H1 (cell line): ENCODE results near the gene ME3. TPM values are rescaled to one million over a fixed set of nuclear protein-coding genes. Genes with fewer than 3 reads are reported as not detected.
A peak's percentile ranks its signal among the peaks of the same experiment; 100 is the strongest.

Experiments
- CTCF ChIA-PET: fragments of 300-600 bp; sonication (Branson Sonifier 250); formaldehyde crosslinking; loops from one replicate; lab custom pipeline; 2021; ENCODE audit not compliant: partially characterized antibody; lab: Charles Lee
- POLR2A ChIA-PET: fragments of 300-600 bp; sonication (Branson Sonifier 250); formaldehyde crosslinking; loops from one replicate; lab custom pipeline; 2021; ENCODE audit warnings: inconsistent platforms; ENCODE audit not compliant: partially characterized antibody; lab: Charles Lee
- DNase-seq, 2 experiments: peaks; one replicate each; pipeline versions ENCODE4 v3.0.0 to v3.0.0-alpha.2; 2010 to 2022; ENCODE audit warnings: low spot score in 2 of 2, low read depth in 1 of 2, mixed read lengths in 1 of 2
- FAIRE-seq: peaks from 2 replicates; lab custom pipeline; 2011; peaks lifted over from hg19 to GRCh38; lab: Jason Lieb, UNC
- H2AFZ ChIP-seq: 2 replicates; pipeline ENCODE4 v1.8.1; 2012; ENCODE audit warnings: low read length, inconsistent platforms
- H2AK5ac ChIP-seq: 2 replicates; pipeline ENCODE4 v1.6.1; 2013; ENCODE audit warnings: low read depth, low read length
- H2BK120ac ChIP-seq: replicated peaks from 2 replicates; pipeline ENCODE3; 2013; ENCODE audit warnings: low read depth, low read length, inconsistent platforms
- H2BK12ac ChIP-seq: 2 replicates; pipeline ENCODE4 v1.6.1; 2013; ENCODE audit warnings: low read depth, low read length
- H2BK15ac ChIP-seq: 2 replicates; pipeline ENCODE4 v1.6.1; 2013; ENCODE audit warnings: low read length
- H2BK20ac ChIP-seq: 2 replicates; pipeline ENCODE4 v1.6.1; 2013; ENCODE audit warnings: low read length
- H2BK5ac ChIP-seq: 2 replicates; pipeline ENCODE4 v1.6.1; 2013; ENCODE audit warnings: low read depth, low read length
- H3K14ac ChIP-seq: 2 replicates; pipeline ENCODE4 v1.6.1; 2013; ENCODE audit warnings: inconsistent platforms; ENCODE audit not compliant: insufficient read length
- H3K18ac ChIP-seq: 2 replicates; pipeline ENCODE4 v1.6.1; 2013; ENCODE audit warnings: low read length; ENCODE audit errors: extremely low read depth
- H3K23ac ChIP-seq: 2 replicates; pipeline ENCODE4 v1.6.1; 2013; ENCODE audit warnings: inconsistent platforms; ENCODE audit not compliant: insufficient read length
- H3K23me2 ChIP-seq: 2 replicates; pipeline ENCODE4 v1.6.1; 2013; ENCODE audit warnings: low read depth, low read length
- H3K27ac ChIP-seq: 2 replicates; pipeline ENCODE4 v1.6.1; 2011; ENCODE audit warnings: low read depth, low read length, inconsistent platforms
- H3K27me3 ChIP-seq, 4 experiments: replicated peaks in 1 of 4; 1 replicate in 1 of 4; 2 replicates in 3 of 4; pipeline versions ENCODE4 v1.6.1 to v1.8.1; 2011 to 2013; ENCODE audit warnings: low read length in 3 of 4, mild to moderate bottlenecking in 3 of 4, inconsistent platforms in 2 of 4, mixed read lengths in 2 of 4, moderate library complexity in 1 of 4; ENCODE audit not compliant: control insufficient read depth in 3 of 4, insufficient read depth in 3 of 4; ENCODE audit errors: extremely low read depth in 1 of 4
- H3K36me3 ChIP-seq, 4 experiments: 2 replicates each; pipeline versions ENCODE4 v1.6.1 to v1.8.1; 2011 to 2013; ENCODE audit warnings: mild to moderate bottlenecking in 4 of 4, low read length in 3 of 4, moderate library complexity in 2 of 4, control low read depth in 1 of 4, inconsistent platforms in 1 of 4; ENCODE audit not compliant: insufficient read depth in 4 of 4, control insufficient read depth in 2 of 4
- H3K4ac ChIP-seq: replicated peaks from 2 replicates; pipeline ENCODE3; 2013; ENCODE audit warnings: low read length, low read depth, mixed read lengths, inconsistent platforms; ENCODE audit not compliant: insufficient read length
- H3K4me1 ChIP-seq, 4 experiments: replicated peaks in 1 of 4; 1 replicate in 1 of 4; 2 replicates in 3 of 4; pipeline versions ENCODE4 v1.6.1 to v1.8.1; 2011 to 2013; ENCODE audit warnings: low read length in 3 of 4, inconsistent platforms in 2 of 4, mixed read lengths in 1 of 4; ENCODE audit not compliant: insufficient read depth in 4 of 4, control insufficient read depth in 3 of 4
- H3K4me2 ChIP-seq, 2 experiments: 2 replicates each; pipeline versions ENCODE4 v1.6.1 to v1.8.1; 2011 to 2013; ENCODE audit warnings: low read depth in 2 of 2, low read length in 2 of 2, control low read depth in 1 of 2, inconsistent platforms in 1 of 2, mild to moderate bottlenecking in 1 of 2; ENCODE audit not compliant: insufficient read depth in 1 of 2
- H3K4me3 ChIP-seq, 4 experiments: fragments of 200-600, 300-600 bp in 1 of 4; sonication (generic), shearing (Covaris generic), sonication (Bioruptor Twin) in 1 of 4; 2 replicates each; pipeline versions ENCODE4 v1.5.1 to v1.8.1; 2011 to 2016; ENCODE audit warnings: low read length in 4 of 4, low read depth in 3 of 4, control low read depth in 2 of 4, inconsistent platforms in 2 of 4, mild to moderate bottlenecking in 2 of 4, mixed read lengths in 1 of 4, moderate library complexity in 1 of 4; ENCODE audit not compliant: insufficient read depth in 2 of 4; ENCODE audit errors: extremely low read depth in 1 of 4
- H3K56ac ChIP-seq: replicated peaks from 2 replicates; pipeline ENCODE3; 2013; ENCODE audit warnings: low read depth, mild to moderate bottlenecking, mixed read lengths, low read length, inconsistent platforms; ENCODE audit not compliant: insufficient read length
- H3K79me1 ChIP-seq: 2 replicates; pipeline ENCODE4 v1.6.1; 2013; ENCODE audit warnings: low read depth, low read length, control low read depth
- H3K79me2 ChIP-seq, 2 experiments: 2 replicates each; pipeline versions ENCODE4 v1.6.1 to v1.8.1; 2012 to 2013; ENCODE audit warnings: low read length in 2 of 2, mild to moderate bottlenecking in 2 of 2, inconsistent platforms in 1 of 2; ENCODE audit not compliant: insufficient read depth in 2 of 2, control insufficient read depth in 1 of 2
- H3K9ac ChIP-seq, 4 experiments: replicated peaks in 1 of 4; 1 replicate in 1 of 4; 2 replicates in 3 of 4; pipeline versions ENCODE4 v1.6.1 to v1.8.1; 2011 to 2013; ENCODE audit warnings: low read depth in 3 of 4, low read length in 3 of 4, control low read depth in 2 of 4, mild to moderate bottlenecking in 2 of 4, moderate library complexity in 2 of 4, inconsistent platforms in 1 of 4; ENCODE audit errors: extremely low read depth in 1 of 4
- H3K9me3 ChIP-seq, 2 experiments: 2 replicates each; pipeline versions ENCODE4 v1.6.1 to v1.8.1; 2012 to 2013; ENCODE audit warnings: mild to moderate bottlenecking in 2 of 2, moderate library complexity in 2 of 2, control low read depth in 1 of 2, inconsistent platforms in 1 of 2, low read depth in 1 of 2, low read length in 1 of 2, mixed read lengths in 1 of 2; ENCODE audit not compliant: insufficient read depth in 2 of 2
- H4K20me1 ChIP-seq, 2 experiments: replicated peaks in 1 of 2; 2 replicates each; pipeline versions ENCODE3 to v1.8.1; 2011 to 2013; ENCODE audit warnings: inconsistent platforms in 2 of 2, low read length in 2 of 2, mild to moderate bottlenecking in 1 of 2; ENCODE audit not compliant: insufficient read depth in 2 of 2, control insufficient read depth in 1 of 2
- H4K5ac ChIP-seq: 2 replicates; pipeline ENCODE4 v1.6.1; 2013; ENCODE audit warnings: low read length, low read depth, mixed read lengths, inconsistent platforms; ENCODE audit not compliant: insufficient read length
- H4K8ac ChIP-seq: 2 replicates; pipeline ENCODE4 v1.8.0; 2013; ENCODE audit warnings: mild to moderate bottlenecking, moderate library complexity, low read length, inconsistent platforms; ENCODE audit not compliant: insufficient read depth; ENCODE audit errors: extremely low read depth
- H4K91ac ChIP-seq: replicated peaks from 2 replicates; pipeline ENCODE3; 2013; ENCODE audit warnings: low read length, mixed read lengths, inconsistent platforms; ENCODE audit not compliant: insufficient read length
- MAFK ChIP-seq: IDR thresholded peaks from 2 replicates; pipeline ENCODE4 v1.6.1; 2012; ENCODE audit warnings: low read depth, mild to moderate bottlenecking, improper control_type of control experiment, low read length
- NRF1 ChIP-seq: IDR thresholded peaks from 2 replicates; pipeline ENCODE4 v1.6.1; 2011; ENCODE audit warnings: mild to moderate bottlenecking, low read depth, low read length, improper control_type of control experiment
- WGBS, 2 experiments: shearing (Covaris generic) in 1 of 2; methylation state at CpG; one replicate each; pipeline versions ENCODE4 v1.1.6 to v1.1.7; 2013 to 2015; ENCODE audit warnings: low lambda C conversion rate in 2 of 2, mixed read lengths in 2 of 2, inconsistent platforms in 1 of 2, low coverage in 1 of 2, missing lambda C conversion rate in 1 of 2; ENCODE audit not compliant: insufficient replicate concordance in 2 of 2, insufficient coverage in 1 of 2, insufficient read length in 1 of 2; ENCODE audit errors: extremely low coverage in 1 of 2, missing lambda C conversion rate in 1 of 2; 5-methylcytosine and 5-hydroxymethylcytosine counted together
- polyA plus RNA-seq, 7 experiments: library from polyadenylated mRNA; depleted of rRNA in 3 of 7; stranded (reverse) in 5 of 7; unstranded in 2 of 7; fragments of >200 nt in 5 of 7; fragments of 200-250 nt in 2 of 7; gene quantifications; 1 replicate in 5 of 7; 2 replicates in 1 of 7; 4 replicates in 1 of 7; pipeline versions ENCODE4 v1.2.1 to v1.2.3, GENCODE V29; 2011 to 2013; ENCODE audit warnings: missing spikeins in 2 of 7, mixed read lengths in 2 of 7
- total RNA-seq: library from RNA; stranded (reverse); fragmentation: NEBNext Ultra II Directional; extraction: Animal tissue kit (Norgen Biotek cat#: 25700); gene quantifications from 2 replicates; pipeline ENCODE4 v1.2.1, GENCODE V29; 2021

The ME3 gene
- total and polyA plus RNA-seq, 2 of the 8 experiments (the other 6 are each of a cell fraction or from before 2014, with no cell fraction given), result 1.5 to 2.8 TPM

DNA sequence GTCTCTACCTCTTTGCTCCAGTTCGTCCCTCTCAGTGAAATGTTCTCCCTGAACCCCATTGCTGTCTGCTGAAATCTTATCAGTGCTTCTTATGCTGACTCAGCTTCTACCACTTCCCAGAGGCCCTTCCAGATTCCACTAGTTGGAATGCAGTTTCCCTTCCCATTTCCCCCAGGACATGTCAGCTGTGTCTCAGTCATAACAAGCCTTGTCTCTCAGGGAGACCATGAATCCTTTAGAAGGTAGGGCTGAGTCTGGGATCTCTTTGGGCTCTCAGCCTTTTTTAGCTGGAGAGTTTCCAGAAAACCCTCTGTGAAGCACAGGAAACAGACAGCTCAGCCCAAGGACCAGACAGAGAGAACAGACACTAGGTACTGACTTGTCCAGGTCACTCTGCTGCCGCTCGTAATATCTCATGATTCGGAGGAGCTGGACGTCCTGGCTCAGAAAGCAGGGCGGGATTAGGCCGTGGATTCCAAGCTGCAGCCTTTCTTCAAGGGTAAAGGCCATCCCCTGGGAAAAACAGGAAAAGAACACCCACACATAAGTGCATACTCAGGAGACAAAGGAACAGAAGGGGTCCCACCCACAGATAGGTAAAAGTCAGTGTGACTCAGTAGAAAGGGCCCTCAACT, 113.0 kb downstream of the ME3 start:
- POLR2A ChIA-PET, result interaction anchor here (1.0 kb wide), 1 partner anchor 11 kb away, joined by 3 read pairs; no protein-coding TSS in a partner anchor
- TF ChIP-seq NRF1 (no peak), MAFK (peak; percentile 63)

More for the DNA sequence above, 113.0 kb downstream of the ME3 start:
- H3K4me2 ChIP-seq, result no peak overlapping the region
- FAIRE-seq, result no peak
- DNase-seq, result no peak
- no peak overlapping the region for H3K14ac ChIP-seq
- no peak overlapping the region; the same call in 1 of the 2 replicates for H2BK12ac ChIP-seq
- H2AK5ac ChIP-seq, result no peak overlapping the region
- H3K18ac ChIP-seq, result no peak overlapping the region
- H3K9ac ChIP-seq, result no peak overlapping the region
- no peaks in the 10 kb centered on the region for H3K23me2 ChIP-seq
- H3K23ac ChIP-seq, result no peak overlapping the region
- H3K4me3 ChIP-seq, result no peak overlapping the region
- H3K79me2 ChIP-seq, result no peaks in the 10 kb centered on the region
- H4K91ac ChIP-seq, result no peak overlapping the region
- H4K5ac ChIP-seq, result no peak overlapping the region
- H3K4me1 ChIP-seq, result no peaks in the 10 kb centered on the region
- H3K9me3 ChIP-seq, result no peaks in the 10 kb centered on the region; a peak in 1 of 4 replicates
- no peak overlapping the region for H2BK120ac ChIP-seq
- H3K79me1 ChIP-seq, result no peaks in the 10 kb centered on the region
- H3K36me3 ChIP-seq, result no peaks in the 10 kb centered on the region
- no peak overlapping the region for H2BK5ac ChIP-seq
- H3K27ac ChIP-seq, result no peak overlapping the region; the same call in 1 of the 2 replicates
- H3K56ac ChIP-seq, result no peak overlapping the region
- 0 out of 2 replicates have a peak overlapping the region, but pooled peaks have one; percentile 33 for H2AFZ ChIP-seq
- no peak overlapping the region for H4K8ac ChIP-seq
- no peak overlapping the region for H2BK15ac ChIP-seq
- H2BK20ac ChIP-seq, result no peak overlapping the region
- H3K27me3 ChIP-seq, result no peaks in the 10 kb centered on the region
- H3K4ac ChIP-seq, result no peak overlapping the region
- H4K20me1 ChIP-seq, result no peaks in the 10 kb centered on the region
- CTCF ChIA-PET, result interaction anchor here (3.0 to 4.3 kb wide), 2 partner anchors 10 to 13 kb away, joined by 14 to 15 read pairs; no protein-coding TSS in a partner anchor
- 92% methylated on average over 7 of the region's 7 CpGs; no CpG with 5 or more reads in 1 of the 2 experiments for WGBS, 2 experiments
